WTC11 (cell line): Measurements from ENCODE around the gene DHFR.

ENCODE experiments used
- ARID4B ChIP-seq: sonication (generic); formaldehyde crosslinking; IDR thresholded peaks from 2 replicates; pipeline ENCODE4 v1.8.0; 2023; ENCODE audit warnings: missing genetic modification reagents, mild to moderate bottlenecking, borderline replicate concordance
- CBFB ChIP-seq: sonication (generic); formaldehyde crosslinking; IDR thresholded peaks from 2 replicates; pipeline ENCODE4 v1.8.1; 2022; ENCODE audit warnings: mild to moderate bottlenecking, low read depth, missing genetic modification reagents
- CREM ChIP-seq: sonication (generic); formaldehyde crosslinking; IDR thresholded peaks from 2 replicates; pipeline ENCODE4 v1.8.1; 2022; ENCODE audit warnings: mild to moderate bottlenecking, missing genetic modification reagents, moderate library complexity
- CTCF ChIP-seq: fragments of 200-600 bp; IDR thresholded peaks from 2 replicates; pipeline ENCODE4 v1.8.0; 2022; ENCODE audit warnings: antibody characterized with exemption
- E2F1 ChIP-seq: sonication (generic); formaldehyde crosslinking; IDR thresholded peaks from 2 replicates; pipeline ENCODE4 v1.8.0; 2022; ENCODE audit warnings: mild to moderate bottlenecking, missing genetic modification reagents
- JUN ChIP-seq: sonication (generic); formaldehyde crosslinking; IDR thresholded peaks from 2 replicates; pipeline ENCODE4 v1.8.0; 2023; ENCODE audit warnings: mild to moderate bottlenecking, missing genetic modification reagents
- MAX ChIP-seq: sonication (generic); formaldehyde crosslinking; IDR thresholded peaks from 2 replicates; pipeline ENCODE4 v1.8.0; 2022; ENCODE audit warnings: mild to moderate bottlenecking, missing genetic modification reagents
- NR2C2 ChIP-seq: sonication (generic); formaldehyde crosslinking; IDR thresholded peaks from 2 replicates; pipeline ENCODE4 v1.8.0; 2022; ENCODE audit warnings: mild to moderate bottlenecking, missing genetic modification reagents
- TCF7 ChIP-seq: sonication (generic); formaldehyde crosslinking; IDR thresholded peaks from 2 replicates; pipeline ENCODE4 v1.8.0; 2022; ENCODE audit warnings: mild to moderate bottlenecking, low read depth, missing genetic modification reagents, moderate library complexity
- TP53 ChIP-seq: sonication (generic); formaldehyde crosslinking; IDR thresholded peaks from 2 replicates; pipeline ENCODE4 v1.8.1; 2023; ENCODE audit warnings: mild to moderate bottlenecking, missing genetic modification reagents
- USF2 ChIP-seq: sonication (generic); formaldehyde crosslinking; IDR thresholded peaks from 2 replicates; pipeline ENCODE4 v1.8.1; 2023; ENCODE audit warnings: mild to moderate bottlenecking, missing genetic modification reagents, moderate library complexity

- no peak for TF ChIP-seq JUN
- no peak for TF ChIP-seq CTCF
- TF ChIP-seq USF2 (CRISPR knock-in tag), result no peak
- no peak for TF ChIP-seq CREM (CRISPR knock-in tag)
- no peak for TF ChIP-seq ARID4B (CRISPR knock-in tag)
- no peak for TF ChIP-seq MAX (CRISPR knock-in tag)
- TF ChIP-seq TP53 (CRISPR knock-in tag), result no peak
- no peak for TF ChIP-seq E2F1 (CRISPR knock-in tag)
- TF ChIP-seq CBFB (CRISPR knock-in tag), result no peak
- no peak for TF ChIP-seq NR2C2 (CRISPR knock-in tag)
- no peak for TF ChIP-seq TCF7 (CRISPR knock-in tag)
Measured at GRCh38 chr5:80688648-80689420, 34.1 kb upstream of the DHFR start.
